GM21381 (cell line): ENCODE data around the gene FAM133A.
A peak's percentile ranks its signal among the peaks of the same experiment; 100 is the strongest.

Experiments
- ATAC-seq: cut with Tn5 transposase; IDR thresholded peaks from one replicate; pipeline ENCODE4 v1.9.1; 2021; ENCODE audit warnings: mild to moderate bottlenecking, moderate library complexity; ENCODE audit not compliant: unreplicated experiment

The FAM133A gene

DNA sequence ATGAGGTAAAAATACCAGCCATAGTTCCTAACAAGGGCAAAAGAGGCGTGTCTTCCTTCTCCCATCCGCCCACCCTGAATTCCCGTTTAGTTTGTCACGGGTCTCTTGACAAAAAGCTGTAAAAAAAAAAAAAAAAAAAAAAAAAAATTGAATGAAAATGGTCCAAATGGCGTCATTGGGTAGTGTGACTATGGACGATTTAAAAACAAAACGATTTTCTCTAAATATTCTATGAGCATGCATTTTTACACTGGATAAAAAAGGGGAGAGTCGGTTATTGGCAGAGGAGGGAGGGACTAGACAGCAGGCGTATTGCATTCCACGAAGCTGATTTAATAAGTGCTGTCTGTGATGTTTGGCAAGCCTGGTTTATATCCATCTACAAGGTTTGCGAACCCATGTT, at the start of gene FAM133A:
Gene FAM133A (plus strand): TSS at position 338 of the 403 bp plus-strand sequence. CDS start 35,214 bp downstream, outside the sequence.
- ATAC-seq = peak; percentile 25

DNA sequence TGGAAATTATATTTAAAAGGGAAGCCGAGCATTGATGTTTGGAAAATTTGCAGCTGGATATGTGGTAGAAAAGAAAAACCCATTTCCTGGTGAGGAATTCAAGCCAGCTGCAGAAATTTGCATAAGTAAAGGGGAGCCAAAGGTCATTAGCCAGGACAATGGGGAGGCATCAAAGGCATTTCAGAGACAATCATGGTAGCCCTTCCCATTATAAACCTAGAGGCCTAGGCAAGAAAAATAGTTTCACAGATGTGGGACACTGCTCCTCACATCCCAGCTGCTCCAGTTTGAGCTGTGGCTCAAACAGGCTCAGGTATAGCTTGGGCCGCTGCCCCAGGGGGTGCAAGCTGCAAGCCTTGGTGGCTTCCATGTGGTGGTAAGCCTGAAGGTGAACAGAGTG, 36.4 kb upstream of the FAM133A start:
- no peak for ATAC-seq

DNA sequence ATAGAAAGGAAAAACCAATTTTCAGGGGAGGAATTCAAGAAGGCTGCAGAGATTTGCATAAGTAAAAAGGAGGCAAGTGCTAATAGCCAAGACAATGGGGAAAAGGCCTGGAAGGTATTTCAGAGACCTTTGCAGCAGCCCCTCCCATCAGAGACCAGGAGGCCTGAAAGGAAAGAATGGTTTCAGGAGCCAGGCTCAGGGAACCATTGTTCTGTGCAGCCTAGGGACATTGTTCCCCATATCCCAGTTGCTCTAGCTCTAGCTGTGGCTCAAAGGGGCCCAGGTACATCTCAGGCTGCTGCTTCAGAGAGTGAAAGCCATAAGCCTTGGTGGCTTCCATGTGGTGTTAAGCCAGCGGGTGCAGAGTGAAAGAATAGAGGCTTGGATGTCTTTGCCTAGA, 24.6 kb upstream of the FAM133A start:
- ATAC-seq = no peak

DNA sequence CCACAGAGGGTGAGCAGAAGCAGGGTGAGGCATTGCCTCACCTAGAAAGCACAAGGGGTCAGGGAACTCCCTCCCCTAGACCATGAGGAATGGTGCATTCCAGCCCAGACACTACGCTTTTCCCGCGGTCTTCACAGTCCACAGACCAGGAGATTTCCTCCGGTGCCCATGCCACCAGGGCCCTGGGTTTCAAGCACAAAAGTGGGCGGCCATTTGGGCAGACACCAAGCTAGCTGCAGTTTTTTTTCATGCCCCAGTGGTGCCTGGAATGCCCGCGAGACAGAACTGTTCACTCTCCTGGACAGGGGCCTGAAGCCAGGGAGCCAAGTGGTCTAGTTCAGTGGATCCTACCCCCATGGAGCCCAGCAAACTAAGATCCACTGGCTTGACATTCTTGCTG, 13.4 kb upstream of the FAM133A start:
- ATAC-seq = no peak

DNA sequence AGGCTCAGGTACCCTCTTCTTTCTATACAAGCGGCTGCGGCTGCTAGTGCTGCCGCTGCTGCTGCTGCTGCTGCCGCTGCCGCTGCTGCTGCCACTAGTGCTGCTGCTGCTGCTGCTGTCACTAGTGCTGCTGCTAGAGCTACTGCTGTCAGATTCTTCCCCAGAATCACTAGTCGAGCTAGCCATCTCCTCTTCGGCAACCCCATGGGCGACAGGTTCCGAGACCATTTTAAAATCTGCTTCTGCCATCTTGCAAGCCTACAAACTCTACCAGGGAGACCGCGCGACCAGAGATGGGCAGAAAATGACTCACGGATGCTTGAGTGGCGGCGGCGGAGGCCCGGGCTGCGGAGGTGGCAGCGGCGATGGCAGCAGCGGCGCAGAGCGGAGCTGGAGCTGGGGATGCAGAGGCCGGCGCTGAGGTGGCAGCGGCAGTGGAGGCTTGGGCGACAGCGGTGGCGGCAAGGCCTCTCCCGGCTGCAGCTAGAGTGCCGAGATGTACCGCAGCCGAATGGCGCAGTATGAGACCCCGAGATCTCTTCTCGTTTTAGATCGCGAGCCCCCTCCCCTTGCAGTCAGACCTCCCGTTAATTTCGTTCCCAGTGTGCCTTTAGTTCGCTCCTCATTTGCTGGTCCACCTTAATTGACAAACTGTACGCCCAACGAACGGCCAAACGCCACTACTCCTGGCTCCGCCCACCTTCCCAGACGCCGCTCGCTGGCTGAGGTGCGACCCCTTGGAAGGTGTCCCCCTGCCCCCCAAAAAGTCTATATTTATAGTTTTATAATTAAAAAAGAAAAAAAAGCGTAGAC, 744 bp upstream of the FAM133A start, which contains the start of gene NAP1L3:
Gene NAP1L3 (minus strand): TSS at position 523 of the 813 bp plus-strand sequence. CDS start 274 bp downstream, at position 249.
- peak; percentile 80 for ATAC-seq

DNA sequence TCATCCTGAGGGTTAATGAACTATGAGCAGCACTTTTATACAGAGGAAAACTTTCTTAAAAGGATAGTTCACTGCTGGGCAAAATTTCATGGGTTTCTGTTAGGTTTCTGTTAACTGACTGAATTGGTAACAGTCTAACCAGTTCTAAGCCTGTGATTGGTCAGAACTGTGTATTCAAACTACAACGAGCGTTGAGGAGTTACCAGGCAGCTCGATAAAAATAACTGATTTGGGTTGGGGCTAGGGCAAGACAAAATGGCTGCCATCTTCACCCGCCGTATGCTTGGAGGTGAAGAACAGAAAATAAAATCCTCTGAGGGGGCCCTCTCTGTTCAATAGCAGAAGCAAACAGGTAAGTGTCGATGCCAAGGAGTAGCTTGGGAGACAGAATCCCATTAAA, 22.0 kb downstream of the FAM133A start:
- no peak for ATAC-seq

DNA sequence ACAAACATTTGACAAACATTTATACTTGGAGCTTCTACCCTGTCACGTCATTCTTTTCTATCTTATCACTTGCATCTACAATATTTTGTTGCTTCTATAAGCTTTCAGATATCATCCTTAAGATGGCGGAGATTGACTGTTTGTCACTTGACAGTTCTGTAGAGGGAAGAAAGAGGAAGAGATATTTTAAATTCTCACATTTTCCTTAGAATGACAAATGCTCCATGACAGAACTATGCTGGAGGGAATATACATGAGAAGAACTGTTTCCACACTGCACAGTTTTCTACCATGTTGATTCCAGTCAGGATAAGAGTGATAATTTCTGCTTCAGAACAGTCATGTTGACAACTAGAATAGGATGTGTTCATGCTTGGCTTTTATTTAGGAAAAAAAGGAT, 29.7 kb downstream of the FAM133A start:
- ATAC-seq = no peak

DNA sequence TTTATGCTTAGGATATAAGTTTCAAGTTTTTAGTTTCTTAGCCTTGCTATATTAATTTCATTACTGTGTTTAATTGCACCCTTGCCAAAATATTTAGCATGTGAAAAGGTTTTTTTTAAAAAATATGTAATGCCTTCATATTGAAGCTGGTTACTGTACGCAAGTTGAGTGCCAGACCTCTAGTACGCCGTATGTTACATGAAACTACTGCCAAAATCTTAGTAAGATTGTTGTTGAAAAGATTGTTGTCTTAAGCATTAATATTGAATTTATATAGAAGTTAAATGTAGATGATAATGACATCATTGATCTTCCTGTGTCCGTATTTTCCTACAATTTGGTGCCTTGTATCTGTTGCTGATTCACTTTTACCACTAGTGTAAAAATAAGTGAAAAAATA, 37.1 kb downstream of the FAM133A start:
- ATAC-seq = no peak

DNA sequence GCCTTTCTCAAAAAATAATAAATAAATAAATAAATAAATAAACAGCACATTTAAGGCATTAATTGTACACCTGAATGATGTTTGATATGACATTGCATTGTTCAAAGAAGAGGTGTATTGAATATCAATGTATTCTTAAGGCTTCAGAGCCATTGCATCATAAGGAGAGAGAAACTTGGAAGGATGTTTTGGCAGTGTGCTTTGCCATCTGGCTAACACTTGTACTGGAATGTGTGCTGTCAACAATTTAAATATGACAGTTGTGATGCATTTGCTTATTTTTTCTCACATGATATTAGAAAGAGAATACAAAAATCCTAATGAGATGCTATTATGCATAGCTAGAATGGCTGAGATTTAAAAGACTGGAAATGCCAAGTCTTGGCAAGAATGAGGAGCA, 67.8 kb downstream of the FAM133A start:
- ATAC-seq = no peak

DNA sequence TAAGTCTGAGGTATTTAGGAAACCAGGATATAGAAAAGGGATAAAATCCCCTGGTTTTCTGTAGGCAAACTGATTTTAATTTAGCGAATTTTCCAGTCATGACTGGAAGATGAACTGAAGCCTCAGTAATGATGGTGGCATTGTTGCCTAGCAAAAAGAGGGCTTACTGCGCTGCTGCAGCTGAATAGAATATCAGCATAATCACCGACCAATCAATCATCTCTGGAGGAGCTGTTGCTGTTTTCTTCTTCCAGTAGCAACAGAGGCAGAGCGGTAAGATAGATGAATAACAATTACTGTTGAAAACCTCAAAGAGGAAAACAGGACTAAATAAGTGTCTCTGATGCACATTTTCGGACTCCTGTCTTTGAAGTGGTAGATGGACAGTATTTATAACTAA, 86.2 kb downstream of the FAM133A start:
- no peak for ATAC-seq
